GM21786 (cell line): ENCODE data around the gene AP3B2.

Experiments used
- ATAC-seq: cut with Tn5 transposase; IDR thresholded peaks from one replicate; pipeline ENCODE4 v1.9.1; 2021; ENCODE audit not compliant: unreplicated experiment

AP3B2 gene

GRCh38 chr15:82697735-82698407 is 11.8 kb downstream of the AP3B2 start:
- ATAC-seq: no peak

DNA sequence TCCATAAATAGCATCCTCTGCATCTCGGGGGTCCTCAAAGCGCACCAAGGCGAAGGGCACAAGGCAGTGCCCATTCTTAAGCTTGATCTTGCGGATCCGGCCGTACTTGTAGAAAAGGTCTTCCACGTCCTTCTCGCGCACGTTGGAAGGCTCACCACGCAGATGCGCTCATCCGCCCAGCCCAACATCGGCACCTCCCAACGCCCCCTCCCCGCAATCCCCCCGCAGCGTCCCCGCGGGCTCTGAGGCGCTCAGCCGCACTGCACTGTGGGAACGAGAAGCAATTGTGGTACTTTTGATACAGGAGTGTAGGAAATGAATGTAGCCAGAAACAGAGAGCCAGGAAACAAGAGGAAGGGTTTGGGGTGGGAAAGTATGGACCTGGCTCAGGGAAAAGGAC is 17.5 kb downstream of the AP3B2 start:
- ATAC-seq: no peak

- ATAC-seq: no peak
Measured at GRCh38 chr15:82689147-82689546, 20.5 kb downstream of the AP3B2 start.

- ATAC-seq: no peak
Measured at GRCh38 chr15:82688691-82689090, 21.0 kb downstream of the AP3B2 start.

DNA sequence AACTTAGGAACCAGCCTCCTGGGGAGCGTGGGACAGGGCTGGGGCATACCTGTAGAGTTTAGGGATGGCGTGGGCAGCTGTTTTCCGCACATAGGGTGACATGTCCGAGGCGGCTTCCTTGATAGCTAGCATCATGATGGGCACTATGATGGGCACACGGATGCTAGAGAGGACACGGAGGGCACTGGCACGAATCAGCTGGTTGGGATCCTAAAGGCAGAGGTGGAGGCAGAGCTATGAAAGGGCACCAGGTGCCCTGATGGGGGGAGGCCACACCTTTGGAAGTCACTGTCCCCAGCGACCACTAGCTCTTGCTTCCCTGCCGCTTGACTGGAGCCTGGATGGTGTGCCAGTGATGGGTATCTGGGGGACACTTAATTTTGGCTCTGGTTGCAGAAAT is 28.3 kb downstream of the AP3B2 start:
- ATAC-seq: no peak

DNA sequence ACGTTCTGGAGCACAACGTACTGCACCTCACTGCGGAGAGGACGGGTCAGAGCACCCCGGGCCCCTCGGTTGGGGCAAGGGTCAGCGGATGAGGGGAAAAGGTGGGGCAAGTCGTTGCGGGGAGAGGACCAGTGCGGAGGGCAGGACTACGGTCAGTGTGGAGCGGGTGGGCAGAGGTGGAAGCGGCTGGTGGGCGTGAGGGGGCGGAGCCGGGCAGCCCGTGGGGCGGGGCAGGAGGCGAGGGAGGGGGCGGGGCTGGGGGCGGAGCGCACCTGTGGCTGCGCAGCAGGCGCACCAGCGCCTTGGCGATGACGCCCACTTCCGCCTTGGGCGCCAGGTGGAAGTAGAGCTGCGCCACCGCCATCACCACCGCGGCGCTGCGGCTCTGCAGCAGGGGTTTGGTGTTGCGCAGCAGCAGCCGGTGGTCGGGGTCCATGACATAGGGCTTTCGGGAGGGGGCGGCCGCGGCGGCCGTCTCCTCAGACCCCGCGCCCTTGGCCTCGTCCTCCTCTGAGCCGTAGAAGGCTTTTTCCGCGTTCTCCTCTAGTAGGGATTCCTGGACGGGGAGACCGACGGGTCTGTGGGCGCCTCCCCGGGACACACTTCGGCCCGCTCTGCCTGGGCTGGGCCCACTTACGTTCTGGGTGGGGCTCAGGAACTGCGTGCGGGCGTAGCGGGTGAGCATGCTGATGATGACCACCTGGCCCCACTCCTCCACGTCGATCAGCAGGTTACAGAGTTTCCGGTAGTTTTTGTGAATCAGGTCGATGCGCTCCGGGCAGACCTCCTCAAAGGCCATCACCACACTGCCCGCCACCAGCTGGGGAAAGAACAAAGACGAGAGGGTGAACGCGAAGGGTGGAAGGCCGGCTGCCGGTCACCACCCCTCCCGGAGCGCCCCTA is 29.2 kb downstream of the AP3B2 start:
- peak; percentile 85 for ATAC-seq

DNA sequence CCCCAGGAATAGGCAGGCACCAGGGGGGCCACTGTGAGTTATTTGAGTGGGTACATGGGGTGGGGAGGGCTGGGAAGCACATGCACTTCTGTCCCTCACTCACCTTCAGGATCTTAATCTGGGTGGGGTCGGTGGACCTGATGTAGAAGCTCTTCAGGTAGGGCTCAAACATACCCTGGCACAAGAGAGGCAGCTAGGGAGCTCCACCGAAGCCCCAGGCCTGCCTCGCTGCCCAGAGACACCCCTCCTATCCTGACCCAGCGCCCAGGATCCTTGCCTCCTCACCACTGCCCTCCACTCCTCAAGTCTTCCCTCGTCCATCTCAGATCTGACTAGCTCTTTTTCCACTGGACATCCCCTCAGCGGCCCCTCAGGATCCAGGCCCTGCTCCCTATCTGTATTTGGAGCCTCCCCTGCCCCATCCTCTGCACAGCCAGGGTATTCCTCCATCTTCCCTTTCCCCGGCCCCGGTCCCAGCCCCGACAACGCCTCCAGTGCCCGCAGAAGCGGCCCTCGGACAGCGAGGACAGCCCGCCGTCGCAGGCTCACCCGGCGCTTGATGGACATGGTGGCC is 30.0 kb downstream of the AP3B2 start:
- no peak for ATAC-seq

DNA sequence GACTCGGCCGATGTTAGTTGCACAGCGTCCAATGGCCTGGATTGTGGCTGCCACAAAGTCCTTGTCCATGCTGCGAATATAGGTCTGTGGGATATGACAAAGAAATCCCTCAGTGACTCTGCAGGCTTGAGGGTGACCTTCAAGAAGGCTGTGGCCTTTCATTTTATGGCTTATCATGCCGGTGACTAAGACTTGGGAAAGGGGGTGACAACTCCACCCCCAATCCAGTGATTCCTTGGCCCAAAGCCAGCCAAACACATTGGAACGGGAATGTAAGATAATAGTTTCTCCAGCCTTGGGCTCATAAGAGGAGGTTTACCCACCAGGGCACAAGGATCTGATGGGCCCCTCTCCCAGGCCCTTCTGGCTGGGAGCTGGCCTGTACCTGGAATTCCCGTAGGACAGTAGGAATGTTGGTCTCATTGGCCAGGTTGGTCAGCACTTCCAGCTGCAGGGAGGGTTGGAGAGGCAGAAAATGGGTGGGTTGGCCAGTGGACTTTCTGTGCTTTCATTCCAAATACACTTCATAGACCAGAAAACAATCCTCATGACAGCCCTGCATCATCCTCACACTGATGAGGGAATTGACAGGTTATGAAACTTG is 31.9 kb downstream of the AP3B2 start:
- no peak for ATAC-seq

GRCh38 chr15:82674873-82675272 is 34.8 kb downstream of the AP3B2 start:
- no peak for ATAC-seq

DNA sequence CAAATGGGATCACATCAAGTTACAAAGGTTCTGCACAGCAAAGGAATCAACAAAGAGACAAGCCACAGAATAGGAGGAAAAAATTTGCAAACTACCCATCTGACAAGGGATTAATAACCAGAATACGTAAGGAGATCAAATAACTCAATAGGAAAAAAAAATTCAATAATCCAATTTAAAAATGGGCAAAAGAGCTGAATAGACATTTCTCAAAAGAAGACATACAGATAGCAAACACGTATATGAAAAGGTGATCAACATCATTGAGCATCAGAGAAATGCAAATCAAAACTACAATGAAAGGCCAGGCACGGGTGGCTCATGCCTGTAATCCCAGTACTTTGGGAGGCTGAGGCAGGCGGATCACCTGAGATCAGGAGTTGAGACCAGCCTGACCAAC is 39.0 kb downstream of the AP3B2 start:
- ATAC-seq: no peak

- ATAC-seq: no peak
Measured at GRCh38 chr15:82666606-82667005, 43.1 kb downstream of the AP3B2 start.

- ATAC-seq: no peak
Measured at GRCh38 chr15:82664021-82664420, 45.7 kb downstream of the AP3B2 start.

GRCh38 chr15:82663186-82663600 is 46.5 kb downstream of the AP3B2 start:
- no peak for ATAC-seq

GRCh38 chr15:82662641-82663040 is 47.0 kb downstream of the AP3B2 start:
- ATAC-seq: no peak

GRCh38 chr15:82660378-82660777 is 49.3 kb downstream of the AP3B2 start:
- ATAC-seq: no peak

DNA sequence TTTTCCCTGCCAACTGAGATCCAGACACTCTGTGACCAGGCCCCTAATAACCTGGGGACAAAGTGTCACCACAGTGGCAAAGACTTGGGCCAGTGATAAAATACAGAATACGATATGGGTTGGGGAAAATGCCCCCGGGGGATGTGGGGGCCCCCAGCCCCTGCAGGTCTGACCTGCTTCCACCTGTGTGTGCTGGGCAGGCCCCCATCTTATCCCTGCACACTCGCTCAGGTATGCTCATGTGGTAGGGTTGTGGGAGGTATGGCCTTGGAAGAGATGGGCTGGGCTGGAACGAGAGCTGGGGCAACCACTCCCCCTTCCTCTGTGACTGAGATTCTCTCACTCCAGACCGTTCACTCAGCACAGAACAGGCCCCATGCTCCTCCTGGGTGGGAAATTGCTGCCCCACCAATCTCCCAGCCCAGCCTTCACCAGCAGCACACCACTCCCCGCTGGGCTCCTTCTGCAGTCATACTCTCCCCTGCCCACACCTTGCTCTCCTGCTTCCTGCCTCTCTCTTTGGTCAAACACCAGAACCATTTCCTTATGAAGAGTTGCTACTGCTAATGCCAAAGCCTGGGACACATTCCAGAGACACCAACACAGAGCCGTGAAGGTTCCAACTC is 52.9 kb downstream of the AP3B2 start:
- ATAC-seq: no peak

DNA sequence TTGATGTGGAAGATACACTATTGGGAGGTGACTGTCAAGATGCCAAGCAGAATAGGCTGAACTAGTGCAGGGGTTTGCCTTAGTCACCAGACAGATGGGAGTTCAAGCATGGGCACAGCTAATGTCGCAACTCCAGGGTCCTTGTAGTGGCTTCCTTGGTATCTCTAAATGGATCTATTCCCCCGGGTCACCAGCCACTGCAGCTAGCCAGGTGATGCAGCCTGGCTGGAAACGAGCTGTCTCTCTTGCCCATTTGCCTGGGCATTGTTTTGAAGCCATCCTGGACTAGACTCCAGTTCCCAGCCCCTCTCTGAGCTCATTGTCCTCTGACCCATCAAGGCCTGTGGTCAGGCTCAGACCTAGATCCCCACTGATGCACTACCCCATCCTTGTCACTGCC is 54.1 kb downstream of the AP3B2 start:
- ATAC-seq: no peak

DNA sequence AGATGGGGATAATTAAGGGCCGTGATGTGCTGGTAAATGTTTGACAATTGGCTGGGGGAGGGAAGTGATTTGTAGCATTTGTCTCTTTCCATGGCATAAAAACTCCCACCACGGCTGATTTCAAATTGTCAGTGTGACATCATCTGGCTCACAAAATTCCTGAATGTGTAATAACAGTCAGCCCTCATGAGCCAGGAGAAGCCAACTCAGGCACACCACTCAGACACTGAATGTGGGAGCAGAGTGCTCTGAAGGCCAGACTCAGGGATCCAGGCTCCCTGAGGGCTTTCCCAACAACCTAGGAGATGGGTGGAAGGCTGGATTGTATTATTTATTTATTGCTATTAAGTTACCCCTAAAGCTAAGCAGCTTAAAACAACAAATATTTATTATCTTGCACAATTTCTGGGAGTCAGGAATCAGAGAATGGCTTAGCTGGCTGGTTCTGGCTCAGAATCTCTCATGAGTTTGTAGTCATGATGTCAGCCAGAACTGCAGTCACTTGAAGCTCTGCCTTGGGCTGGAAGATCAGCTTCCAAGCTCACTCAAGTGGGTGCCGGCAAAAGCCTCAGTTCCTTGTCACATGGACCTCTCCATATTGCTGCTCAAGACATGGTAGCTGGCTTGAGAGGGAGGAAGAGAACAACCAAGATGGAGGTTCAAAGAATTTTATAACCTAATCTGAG is 56.0 kb downstream of the AP3B2 start:
- ATAC-seq: no peak

DNA sequence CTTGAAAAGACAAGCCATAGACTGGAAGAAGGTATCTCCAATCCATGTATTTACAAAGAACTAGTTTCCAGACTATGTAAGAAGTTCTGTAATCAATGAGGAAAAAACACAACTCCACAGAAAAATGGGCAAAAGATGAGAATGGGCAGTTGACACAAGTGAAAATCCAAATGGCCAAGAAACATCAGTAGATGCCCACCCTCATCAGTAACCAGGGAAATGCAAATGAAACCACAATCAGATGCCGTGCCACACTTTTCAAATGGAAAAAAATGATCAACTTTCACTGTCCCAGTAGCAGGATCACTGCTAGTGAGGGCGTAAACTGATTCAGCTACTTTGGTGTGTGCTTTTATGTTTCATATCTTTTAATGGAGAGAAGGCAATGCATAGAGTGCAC is 58.0 kb downstream of the AP3B2 start:
- ATAC-seq: no peak

- ATAC-seq: no peak
Measured at GRCh38 chr15:82650046-82650670, 59.5 kb downstream of the AP3B2 start.
